A172 (cell line): Measurements from ENCODE around the gene MICA. TPM values are rescaled to one million over a fixed set of nuclear protein-coding genes. Genes with fewer than 3 reads are reported as not detected.
"Not testable (repeated sequence)": the region's sequence is repeated elsewhere in the genome, so short reads cannot be mapped to it uniquely, and the experiment has no call there.

Source experiments
- DNase-seq: peaks from one replicate; pipeline ENCODE4 v3.0.0-alpha.2; 2015; ENCODE audit warnings: low spot score
- total RNA-seq: library from RNA; depleted of rRNA; stranded (reverse); fragments of >200 nt; shearing (Covaris generic); gene quantifications from 2 replicates; pipeline ENCODE4 v1.2.3, GENCODE V29; 2014; rRNA removed

The MICA gene
- total RNA-seq: 60.3 and 67.6 TPM in 2 replicates

GRCh38 chr6:31403283-31404060 lies at the start of gene MICA:
Gene MICA (plus strand): TSS chr6:31403595. CDS start chr6:31403633, 38 bp downstream.
- DNase-seq: peak; percentile 88

DNA sequence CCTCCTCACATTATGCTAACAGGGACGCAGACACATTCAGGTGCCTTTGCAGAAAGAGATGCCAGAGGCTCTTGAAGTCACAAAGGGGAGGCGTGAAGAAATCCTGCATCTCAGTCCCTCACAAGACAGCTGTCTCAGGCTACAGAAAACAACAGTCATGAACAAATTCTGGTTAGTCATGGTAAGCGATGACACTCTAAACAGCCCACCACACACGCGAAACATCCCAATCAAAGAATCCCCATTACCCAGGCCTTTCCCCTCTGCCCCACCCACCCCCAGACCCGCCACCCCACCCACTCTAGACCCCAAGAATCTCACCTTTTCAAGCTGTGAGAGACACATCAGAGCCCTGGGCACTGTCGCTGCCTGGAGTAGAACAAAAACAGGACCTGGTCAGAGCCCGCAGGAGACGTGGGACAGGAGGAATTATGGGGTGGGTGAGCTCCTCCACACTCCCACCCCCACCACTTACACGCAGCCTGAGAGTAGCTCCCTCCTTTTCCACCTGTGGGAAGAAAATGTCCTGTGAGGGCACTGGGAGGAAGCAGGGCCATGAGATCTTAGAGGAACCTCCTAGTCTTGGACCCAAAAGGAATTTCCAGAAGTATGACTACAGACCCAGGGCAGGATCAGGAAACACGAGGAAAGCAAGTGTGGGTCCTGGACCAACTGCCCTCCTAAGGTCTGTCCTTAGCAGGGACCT lies 49.1 kb upstream of the MICA start:
- DNase-seq: no peak

DNA sequence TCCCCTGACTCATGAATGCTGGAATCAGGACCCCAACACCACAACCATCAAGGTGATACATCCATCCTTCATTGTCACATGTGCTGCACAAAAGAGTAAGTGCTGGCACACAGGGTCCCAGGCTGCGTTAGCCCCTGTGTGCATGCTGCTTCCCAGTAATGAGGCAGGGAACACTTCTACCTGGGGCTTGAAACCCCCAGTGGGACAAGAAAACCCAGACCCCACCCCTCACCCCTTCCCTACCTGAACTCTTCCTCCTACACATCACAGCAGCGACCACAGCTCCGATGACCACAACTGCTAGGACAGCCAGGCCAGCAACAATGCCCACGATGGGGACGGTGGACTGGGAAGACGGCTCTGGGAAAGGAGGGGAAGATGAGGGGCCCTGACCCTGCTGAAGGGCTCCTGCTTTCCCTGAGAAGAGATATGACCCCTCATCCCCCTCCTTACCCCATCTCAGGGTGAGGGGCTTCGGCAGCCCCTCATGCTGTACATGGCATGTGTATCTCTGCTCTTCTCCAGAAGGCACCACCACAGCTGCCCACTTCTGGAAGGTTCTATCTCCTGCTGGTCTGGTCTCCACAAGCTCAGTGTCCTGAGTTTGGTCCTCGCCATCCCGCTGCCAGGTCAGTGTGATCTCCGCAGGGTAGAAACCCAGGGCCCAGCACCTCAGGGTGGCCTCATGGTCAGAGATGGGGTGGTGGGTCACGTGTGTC lies 48.4 kb upstream of the MICA start:
- no peak for DNase-seq

DNA sequence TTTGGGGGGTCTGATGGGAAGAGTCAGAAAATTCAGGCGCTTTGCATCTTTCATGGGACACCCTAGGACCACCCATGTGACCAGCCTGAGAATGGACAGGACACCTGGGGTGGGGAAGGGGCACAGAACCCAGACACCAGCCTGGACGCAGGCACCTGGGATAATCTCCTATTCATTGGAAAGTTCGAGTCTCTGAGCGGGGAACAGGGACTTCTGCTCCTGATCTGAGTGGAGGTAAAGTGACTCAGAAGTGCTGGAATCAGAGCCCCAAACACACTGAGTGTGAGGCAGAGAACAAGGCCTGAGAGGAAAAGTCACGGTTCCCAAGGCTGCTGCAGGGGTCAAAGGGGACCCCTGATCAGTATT lies 47.8 kb upstream of the MICA start:
- DNase-seq: no peak

GRCh38 chr6:31356216-31356945 lies 47.0 kb upstream of the MICA start:
- peak; percentile 12 for DNase-seq

DNA sequence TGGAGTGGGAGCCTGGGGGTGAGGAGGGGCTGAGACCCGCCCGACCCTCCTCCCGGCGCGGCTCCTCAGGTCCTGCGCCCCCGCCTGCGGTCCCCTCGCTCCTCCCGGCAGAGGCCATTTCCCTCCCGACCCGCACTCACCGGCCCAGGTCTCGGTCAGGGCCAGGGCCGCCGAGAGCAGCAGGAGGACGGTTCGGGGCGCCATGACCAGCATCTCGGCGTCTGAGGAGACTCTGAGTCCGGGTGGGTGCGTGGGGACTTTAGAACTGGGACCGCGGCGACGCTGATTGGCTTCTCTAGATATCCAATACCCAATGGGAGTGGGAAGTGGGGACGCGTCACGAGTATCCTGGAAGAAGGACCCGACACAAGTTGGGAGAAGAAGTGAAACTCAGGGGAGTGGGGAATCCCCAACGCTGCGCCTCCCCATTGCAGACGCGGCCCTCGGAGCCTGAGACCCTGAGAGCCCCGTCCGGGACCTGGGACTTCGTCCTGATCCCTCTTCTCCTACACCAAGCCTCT lies 46.4 kb upstream of the MICA start, which contains the start of gene HLA-B:
Gene HLA-B (minus strand): TSS at position 234 of the 521 bp plus-strand sequence. CDS start 21 bp downstream, at position 213.
- DNase-seq: peak; percentile 90

DNA sequence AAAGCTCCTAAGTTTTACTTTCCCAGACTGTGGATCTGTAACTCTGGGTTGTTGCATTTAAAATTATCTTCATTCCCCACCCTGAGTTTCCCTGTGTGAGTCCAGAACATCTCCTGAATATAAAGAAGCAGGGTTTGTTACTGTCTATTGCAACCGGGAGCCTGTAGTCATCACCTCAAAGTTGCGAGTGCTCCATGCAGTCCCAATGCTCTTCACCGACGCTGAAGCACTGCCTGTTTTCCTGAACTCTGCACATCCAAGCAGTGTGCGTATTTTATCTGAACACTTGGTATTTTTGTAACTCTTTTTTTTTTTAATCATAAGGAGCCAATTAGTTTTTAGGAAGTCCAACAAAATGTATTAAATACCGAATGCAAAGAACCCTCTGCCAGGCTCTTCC lies 45.5 kb upstream of the MICA start:
- no peak for DNase-seq

- no peak for DNase-seq
Observed at GRCh38 chr6:31358302-31358701, 45.1 kb upstream of the MICA start.

DNA sequence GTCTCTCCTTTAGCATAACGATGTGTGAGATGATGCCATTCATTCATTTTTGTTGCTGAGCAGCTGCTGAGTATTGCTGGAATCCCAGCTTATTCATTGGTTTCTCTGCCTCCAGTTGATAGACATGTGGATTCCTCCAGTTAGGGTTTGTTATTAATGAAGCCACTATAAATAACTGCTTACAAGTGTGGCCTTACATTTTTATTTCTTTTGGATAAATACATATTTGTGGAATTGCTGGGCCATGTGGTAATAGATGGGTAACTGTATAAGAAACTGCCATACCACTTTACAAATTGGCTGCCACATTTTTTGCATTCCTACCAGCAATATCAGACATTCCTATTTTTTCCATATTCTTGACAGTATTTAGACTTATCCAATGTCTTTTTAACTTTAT lies 43.8 kb upstream of the MICA start:
- no peak for DNase-seq

DNA sequence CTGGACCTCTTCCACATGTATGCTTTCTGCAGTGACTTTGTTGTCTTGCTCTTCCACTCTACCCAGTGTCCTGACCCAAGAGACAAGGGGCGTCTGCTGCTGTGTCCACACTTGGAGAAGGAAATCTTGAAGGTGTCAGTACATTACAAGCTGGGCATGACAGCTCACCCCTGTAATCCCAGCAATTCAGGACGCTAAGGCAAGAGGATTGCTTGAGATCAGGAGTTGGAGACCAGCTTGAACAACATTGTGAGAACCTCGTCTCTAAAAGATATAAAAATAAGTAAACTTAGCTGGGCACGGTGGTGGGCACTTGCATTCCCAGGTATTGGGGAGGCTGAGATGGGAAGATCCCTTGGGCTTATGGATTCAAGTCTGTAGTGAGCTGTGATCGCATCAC lies 40.6 kb upstream of the MICA start:
- no peak for DNase-seq

DNA sequence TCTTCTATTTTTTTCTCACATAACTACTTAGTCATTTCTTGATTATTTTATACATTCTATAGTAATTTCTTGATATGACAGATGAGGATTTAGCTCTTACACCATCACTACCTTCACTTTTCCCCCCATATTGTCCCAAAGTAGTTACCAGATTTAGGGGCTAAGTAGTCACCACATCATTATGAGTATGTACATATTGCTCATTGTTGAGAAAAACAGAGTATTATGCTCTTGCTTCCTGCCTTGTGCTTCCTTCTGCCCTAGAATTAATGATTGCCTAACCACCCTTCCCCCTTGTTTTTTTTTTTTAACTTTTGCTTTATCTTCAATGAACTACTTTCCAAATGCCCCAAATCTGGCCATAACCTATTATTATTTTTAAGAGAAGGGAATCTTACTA lies 39.6 kb upstream of the MICA start:
- DNase-seq: no peak

DNA sequence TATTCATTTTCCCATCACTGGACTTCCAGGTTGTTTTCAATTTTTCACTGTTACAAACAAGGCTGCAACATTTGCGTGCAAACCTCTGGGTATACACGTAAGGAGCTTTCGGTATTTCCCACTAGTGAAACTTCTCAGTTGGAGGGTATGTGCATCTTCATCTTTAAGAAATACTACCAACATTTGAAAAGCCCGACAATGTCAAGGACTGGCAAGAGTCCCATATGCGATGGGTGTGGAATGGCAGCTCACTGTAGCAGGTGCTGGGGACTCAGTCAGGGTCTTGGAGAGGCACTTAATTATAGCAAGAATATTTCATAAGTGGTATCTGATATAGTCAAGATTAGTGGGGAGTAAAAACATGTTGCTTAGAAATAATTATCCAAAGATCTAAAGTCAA lies 37.5 kb upstream of the MICA start:
- no peak for DNase-seq

GRCh38 chr6:31366693-31367470 lies 36.5 kb upstream of the MICA start:
- DNase-seq: peak; percentile 81

DNA sequence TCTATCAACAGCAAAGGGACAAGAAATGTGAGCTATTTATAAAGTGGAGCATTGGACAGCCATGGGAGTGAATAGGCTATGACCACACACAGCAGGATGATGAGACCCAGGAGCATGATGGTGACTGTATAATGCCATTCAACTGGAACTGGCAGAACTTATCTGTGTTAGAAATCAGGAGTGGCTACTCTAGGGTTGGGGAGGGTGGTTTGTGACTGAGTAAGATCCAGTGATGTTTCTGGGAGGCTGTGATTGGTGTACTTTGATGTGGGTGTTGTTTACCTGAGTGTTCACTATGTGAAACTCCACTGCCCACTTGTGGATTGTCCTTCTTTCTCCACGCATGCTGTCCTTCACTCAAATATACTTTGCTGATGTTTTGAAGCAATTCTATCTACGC lies 34.9 kb upstream of the MICA start:
- no peak for DNase-seq

DNA sequence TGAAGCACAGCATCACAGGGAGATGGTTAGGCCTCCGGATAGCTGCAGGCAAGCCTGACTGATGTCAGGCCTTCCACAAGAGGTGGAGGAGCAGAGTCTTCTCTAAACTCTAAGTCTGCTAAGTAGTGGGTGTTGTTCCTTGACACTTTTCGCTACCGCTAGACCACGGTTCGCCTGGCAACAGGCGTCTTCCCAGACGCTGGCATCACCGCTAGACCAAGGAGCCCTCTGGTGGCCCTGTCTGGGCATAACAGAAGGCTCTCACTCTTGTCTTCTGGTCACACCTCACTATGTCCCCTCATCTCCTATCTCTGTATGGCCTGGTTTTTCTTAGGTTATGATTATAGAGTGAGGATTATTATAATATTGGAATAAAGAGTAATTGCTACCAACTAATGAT lies 29.3 kb upstream of the MICA start:
- not testable (repeated sequence) for DNase-seq

DNA sequence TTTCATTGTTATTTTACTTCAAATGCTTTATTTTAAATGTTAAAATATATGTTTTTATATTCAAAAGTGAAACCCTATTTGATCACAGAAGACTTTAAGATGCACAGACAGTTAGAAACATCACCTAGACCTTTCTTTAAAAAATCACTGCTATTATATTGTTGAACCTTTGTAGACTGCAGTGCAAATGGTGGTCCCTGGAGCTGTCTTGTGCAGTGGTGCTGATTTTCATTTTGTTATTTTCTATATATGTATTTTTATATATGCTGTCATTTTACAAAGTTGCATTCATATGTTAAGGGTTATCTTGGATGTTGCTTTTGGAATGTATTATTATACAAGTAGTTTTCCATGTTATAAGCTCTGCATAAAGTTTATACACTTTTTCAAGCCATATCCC lies 27.7 kb upstream of the MICA start:
- no peak for DNase-seq

DNA sequence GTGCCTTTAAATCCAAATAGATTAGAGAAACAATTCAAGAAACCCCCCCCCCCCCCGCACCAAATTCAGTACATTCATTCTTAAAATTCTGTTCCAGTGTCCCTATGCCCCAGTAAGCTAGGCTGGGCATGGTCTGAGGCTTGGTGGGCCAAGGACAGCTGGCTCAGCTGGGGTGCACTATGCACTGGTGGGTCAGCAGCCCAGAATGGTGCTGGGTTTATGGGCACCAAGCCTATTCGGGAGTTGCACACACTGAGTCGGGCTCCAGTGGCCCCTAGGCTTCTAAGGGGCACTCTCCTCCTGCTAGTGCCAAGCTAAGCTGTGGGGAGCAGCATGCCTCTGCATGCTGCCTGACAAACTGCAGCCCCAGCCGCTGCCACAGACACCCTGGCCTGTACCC lies 26.4 kb upstream of the MICA start:
- no peak for DNase-seq

DNA sequence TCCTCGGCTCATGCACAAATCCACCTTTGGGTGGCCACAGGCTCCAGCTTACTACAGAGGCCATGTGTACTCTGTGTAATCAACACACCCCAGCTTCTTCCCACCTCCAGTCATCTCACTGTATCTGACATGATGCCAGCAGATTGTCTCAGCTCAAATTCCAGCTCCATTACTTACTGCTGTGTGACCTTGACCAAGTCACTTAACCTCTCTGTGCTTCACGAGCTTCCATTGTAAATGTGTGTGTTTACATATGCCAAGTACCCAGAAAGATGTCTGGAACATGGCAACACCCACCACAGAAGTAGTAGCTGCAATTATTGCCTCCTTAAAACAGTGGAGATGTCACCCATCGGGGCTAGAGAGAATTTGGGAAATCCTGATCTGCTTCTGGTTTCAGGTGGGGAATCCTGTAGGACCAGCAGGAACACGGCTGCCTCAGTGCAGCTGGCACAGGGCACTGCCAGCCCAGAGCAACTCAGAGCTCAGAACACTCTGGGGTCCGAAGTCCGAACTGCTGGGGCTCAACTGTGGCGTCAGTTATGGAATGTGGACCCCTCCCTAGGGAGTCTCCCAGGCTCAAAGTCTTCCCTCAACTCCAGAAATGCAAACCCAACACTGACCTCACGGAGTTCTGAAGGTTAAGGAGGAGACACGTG lies 25.2 kb upstream of the MICA start:
- no peak for DNase-seq

DNA sequence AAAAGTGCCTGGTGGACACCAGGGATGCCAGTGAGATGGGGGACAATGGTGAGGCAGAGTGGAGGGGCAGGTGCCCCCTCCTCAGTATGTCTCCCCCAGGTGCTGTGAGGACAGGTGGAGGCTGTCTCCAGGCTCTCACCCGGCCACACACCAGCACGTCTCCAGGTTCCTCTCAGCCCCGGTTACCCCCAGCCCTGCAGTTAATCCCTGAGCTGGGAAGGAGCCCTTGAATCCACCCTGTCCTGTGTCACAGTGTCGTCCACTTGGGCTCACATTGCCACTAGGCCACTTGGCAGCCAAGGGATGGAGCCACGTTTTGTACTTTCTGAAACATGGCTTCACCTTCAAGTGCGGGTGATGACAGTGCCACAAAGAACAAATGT lies 24.7 kb upstream of the MICA start:
- DNase-seq: no peak

GRCh38 chr6:31379850-31380249 lies 23.5 kb upstream of the MICA start:
- DNase-seq: no peak
